Right ventricle myocardium superior (tissue), 1 donor: Measurements from ENCODE around the gene IKBKG. TPM values are rescaled to one million over a fixed set of nuclear protein-coding genes. Genes with fewer than 3 reads are reported as not detected.
"Not testable (repeated sequence)": the region's sequence is repeated elsewhere in the genome, so short reads cannot be mapped to it uniquely, and the experiment has no call there.

Experiments used
- ATAC-seq: fragments of 200-7000 bp; cut with Tn5 transposase; one replicate; pipeline ENCODE4 v1.9.1; 2020; ENCODE audit warnings: mild to moderate bottlenecking; ENCODE audit not compliant: poor library complexity
- DNase-seq: peaks from one replicate; pipeline ENCODE4 v3.0.0-alpha.2; 2020
- intact Hi-C: fragments of 100-400 bp; cut with DNase I; formaldehyde crosslinking; loops from one replicate; pipeline ENCODE4 v1.11.2; 2022
- total RNA-seq: library from RNA; stranded (reverse); fragmentation: NEBNext Ultra II Directional; extraction: Animal tissue kit (Norgen Biotek cat#: 25700); gene quantifications from one replicate; pipeline ENCODE4 v1.2.1, GENCODE V29; 2021
- donor health status: DM: no; HTN: yes; CAD: no; lungs with severe emphysema.

The IKBKG gene
- total RNA-seq, 1 donor from 2014 or later = 15.6 TPM

DNA sequence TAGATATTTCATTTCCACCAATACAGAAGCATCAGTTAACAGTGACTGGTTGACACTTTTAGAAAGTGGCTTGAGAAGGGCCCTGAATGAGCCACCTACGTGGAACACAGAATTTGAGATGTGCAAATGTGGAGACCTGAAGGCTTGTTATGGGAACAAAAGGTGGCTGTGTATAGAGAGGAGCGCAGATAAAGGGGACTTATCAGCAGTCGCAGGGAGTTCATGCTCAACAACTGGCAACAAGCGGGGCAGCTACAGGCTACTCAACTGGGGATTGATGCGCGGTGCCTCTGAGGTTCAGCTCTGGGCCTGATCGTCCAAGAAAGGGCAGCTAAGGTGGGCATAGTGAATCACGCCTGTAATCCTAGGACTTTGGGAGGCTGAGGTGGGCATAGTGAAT is 28.0 kb upstream of the IKBKG start:
- DNase-seq (no peak), ATAC-seq (no peak)
- intact Hi-C loops = no loop called here

- DNase-seq = no peak
- no peak for ATAC-seq
- intact Hi-C loops = no loop called here
Measured at GRCh38 chrX:154525606-154526490, 21.6 kb upstream of the IKBKG start.

- peak; percentile 93 for ATAC-seq
- intact Hi-C loops = no loop called here
- peak; percentile 86 for DNase-seq
Measured at GRCh38 chrX:154526901-154527675, 20.3 kb upstream of the IKBKG start.

GRCh38 chrX:154529206-154529612 is 18.2 kb upstream of the IKBKG start:
- intact Hi-C loops = no loop called here
- ATAC-seq (no peak), DNase-seq (no peak)

- intact Hi-C loops = loop anchor here (5.0 kb wide), 1 partner anchor 213 kb away; no protein-coding TSS in a partner anchor
- no peak for ATAC-seq
- no peak for DNase-seq
Measured at GRCh38 chrX:154530286-154530685, 17.1 kb upstream of the IKBKG start.

- DNase-seq (no peak), ATAC-seq (no peak)
- intact Hi-C loops = loop anchor here (5.0 kb wide), 1 partner anchor 214 kb away; no protein-coding TSS in a partner anchor
Measured at GRCh38 chrX:154531626-154532025, 15.8 kb upstream of the IKBKG start.

DNA sequence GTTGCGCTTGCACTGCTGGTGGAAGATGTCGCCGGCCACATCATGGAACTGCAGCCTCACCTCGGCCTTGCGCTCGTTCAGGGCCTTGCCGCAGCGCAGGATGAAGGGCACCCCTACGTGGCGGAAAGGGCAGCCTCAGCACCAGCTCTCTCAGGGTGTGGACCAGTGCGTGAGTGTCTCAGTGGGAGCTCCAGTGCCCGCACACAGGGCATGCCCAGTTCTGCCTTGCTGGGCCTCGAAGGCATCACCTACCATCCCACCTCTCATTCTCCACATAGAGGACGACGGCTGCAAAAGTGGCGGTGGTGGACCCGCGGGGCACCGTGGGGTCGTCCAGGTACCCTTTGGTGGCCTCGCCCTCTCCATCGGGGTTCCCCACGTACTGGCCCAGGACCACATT is 14.7 kb upstream of the IKBKG start:
- intact Hi-C loops = loop anchor here (5.0 kb wide), 1 partner anchor 215 kb away; no protein-coding TSS in a partner anchor
- ATAC-seq = no peak
- DNase-seq = no peak

GRCh38 chrX:154534526-154535322 is 12.7 kb upstream of the IKBKG start:
- DNase-seq (peak; percentile 91), ATAC-seq (peak; percentile 96)
- intact Hi-C loops = loop anchor here (5.0 kb wide), 1 partner anchor 217 kb away; no protein-coding TSS in a partner anchor

DNA sequence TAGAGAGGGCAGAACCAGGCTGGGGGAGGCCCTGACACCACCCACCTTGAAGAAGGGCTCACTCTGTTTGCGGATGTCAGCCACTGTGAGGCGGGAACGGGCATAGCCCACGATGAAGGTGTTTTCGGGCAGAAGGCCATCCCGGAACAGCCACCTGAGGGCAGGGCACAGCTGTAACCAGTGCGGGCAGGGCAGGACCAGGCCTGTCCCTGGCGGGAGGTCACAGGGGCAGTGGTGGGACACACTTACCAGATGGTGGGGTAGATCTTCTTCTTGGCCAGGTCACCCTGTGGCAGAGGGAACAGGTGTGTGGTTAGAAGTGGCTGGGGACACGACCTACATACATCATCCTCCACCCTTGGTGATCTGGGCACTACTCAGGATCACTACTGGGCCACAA is 11.5 kb upstream of the IKBKG start:
- intact Hi-C loops = no loop called here
- ATAC-seq = no peak
- no peak for DNase-seq

DNA sequence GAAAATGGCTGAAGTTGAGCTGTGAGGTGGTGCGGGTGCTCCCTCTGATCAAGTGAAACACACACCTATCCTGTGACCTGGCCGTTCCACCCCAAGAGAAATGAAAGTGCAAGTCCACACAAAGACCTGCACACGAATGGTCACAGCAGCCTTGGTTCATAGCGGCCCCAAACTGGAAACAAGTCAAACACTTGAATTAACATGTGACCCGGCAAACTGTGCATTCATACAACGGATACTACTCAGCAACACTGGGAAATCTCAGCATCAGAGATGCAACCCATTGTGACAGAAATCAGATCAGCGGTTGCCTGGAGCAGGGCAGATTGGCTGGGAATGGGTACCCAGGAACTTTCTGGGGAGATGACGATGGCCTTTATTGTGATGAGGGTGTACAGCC is 8.3 kb upstream of the IKBKG start:
- ATAC-seq (no peak), DNase-seq (no peak)
- intact Hi-C loops = no loop called here

DNA sequence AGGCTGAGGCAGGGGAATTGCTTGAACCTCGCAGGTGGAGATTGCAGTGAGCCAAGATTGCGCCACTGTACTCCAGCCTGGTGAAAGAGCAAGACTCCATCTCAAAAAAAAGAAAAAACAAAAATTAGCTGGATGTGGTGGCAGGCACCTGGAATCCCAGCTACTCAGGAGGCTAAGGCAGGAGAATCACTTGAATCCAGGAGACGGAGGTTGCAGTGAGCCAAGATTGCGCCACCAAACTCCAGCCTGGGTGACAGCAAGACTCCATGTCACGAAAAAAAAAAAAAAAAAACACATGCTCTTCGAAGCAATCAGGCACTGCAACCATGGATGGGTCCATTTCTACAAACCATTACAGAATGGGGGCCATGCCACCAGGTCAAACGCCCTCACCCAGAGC is 7.1 kb upstream of the IKBKG start:
- ATAC-seq, intact Hi-C loops, DNase-seq: not testable (repeated sequence)

DNA sequence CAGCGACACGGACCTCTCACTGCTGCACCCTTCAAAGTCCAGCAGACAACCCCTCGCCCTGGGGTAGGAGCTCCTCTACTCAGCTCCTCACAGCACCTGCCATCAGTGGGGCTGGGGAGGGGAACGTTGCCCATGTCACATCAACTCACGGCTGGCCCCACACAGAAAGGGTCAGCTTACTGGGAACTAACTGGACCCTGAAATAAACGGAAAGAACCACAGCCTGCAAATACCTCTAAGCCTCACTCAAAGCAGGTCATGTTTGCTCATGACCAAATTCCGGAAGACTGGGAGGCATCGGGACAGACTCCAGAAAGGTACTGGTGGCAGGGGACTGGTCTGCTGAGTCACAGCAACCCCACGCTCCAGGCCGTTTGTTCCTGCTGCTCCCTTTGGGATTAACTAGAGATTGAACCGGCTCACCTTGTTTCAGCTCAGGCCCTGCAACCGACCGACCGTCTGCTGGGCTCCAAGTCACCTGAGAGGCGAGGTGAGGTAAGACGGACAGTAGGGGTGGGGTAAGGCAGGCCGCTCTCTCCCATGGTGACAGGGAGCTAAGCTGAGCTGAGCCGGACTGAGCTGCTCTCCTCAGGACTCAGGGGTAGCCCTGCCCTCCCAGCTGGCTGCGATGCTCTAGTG is 6.4 kb upstream of the IKBKG start:
- DNase-seq = no peak
- intact Hi-C loops = no loop called here

GRCh38 chrX:154541589-154541895 is 5.9 kb upstream of the IKBKG start:
- ATAC-seq = no peak

More for the DNA sequence above, 6.4 kb upstream of the IKBKG start:
- no peak for ATAC-seq

DNA sequence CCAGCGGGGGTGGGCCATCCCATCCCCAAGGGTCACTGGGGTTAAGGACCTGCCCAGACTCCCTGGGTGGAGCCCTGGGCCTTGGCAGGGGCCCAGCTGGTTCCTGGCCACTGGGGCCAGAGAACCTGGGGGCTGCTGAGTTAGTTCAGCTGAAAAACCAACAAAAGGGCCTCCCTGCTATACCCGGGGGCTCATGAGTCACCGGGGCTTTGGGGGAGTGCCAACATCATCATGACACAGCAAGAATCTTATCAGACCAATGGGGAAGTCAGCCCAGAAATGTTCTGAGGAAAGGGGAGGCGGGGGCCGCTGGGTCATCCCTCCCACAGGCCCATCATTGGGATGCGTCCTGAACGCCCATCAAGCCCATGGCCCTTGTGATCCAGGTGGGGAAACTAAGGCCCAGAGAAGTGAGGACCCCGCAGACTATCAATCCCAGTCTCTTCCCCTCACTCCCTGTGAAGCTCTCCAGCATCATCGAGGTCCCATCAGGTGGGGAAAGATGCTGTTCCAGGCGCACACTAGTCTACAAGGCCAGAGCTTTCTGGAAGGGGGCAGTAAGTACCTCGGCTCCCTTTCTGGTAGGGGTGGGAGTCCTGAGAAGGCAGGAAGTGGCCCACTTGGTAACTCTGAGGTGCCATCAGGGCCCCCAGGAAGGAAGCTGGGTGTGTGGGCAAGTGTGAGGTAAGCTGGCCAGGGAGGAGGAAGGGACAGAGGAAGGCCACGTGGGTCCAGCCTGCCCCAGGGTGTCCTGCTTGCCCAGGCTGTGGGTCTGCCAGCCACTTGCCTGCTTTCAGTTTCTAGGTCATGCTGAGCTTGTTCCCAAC is 5.3 kb upstream of the IKBKG start:
- intact Hi-C loops = no loop called here
- peak; percentile 83 for DNase-seq
- peak; percentile 61 for ATAC-seq

More at GRCh38 chrX:154541589-154541895, 5.9 kb upstream of the IKBKG start:
- intact Hi-C loops = no loop called here
- no peak for DNase-seq

DNA sequence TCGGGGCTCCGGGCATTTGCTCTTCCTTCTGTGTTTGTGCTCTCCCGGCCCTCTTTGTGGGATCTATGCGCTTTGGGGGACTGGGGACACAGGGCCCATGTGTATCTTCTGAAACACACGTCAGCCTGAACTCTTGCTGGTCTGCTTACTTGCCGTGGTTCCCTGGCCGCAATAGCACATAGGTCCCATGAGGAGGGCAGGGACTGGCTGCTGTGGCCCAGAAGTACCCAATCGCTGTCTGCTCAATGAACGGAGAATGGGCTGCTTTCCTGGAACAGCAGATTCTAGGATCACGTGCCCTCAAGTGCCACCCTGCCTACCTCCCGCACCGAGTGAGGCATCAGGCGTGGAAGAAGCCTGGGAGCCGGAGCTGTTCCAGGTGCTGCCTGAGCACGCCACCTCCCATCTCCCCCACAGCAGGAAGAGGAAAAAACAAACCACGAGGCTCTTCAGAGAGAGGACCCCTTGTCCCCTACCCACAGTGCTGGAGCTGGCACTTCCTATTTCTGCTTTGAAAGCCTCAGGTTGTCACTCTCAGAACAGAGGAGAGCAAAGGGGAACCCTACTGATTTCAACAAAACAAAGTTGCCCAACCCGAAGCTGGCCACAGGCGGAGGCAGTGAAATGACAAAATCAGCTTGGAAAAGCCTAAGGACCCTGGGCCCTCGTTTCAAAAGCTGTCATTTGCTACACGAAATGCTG is 4.5 kb upstream of the IKBKG start:
- ATAC-seq = no peak
- no peak for DNase-seq
- intact Hi-C loops = no loop called here

- ATAC-seq = no peak
- intact Hi-C loops = no loop called here
- DNase-seq = no peak
Measured at GRCh38 chrX:154545673-154546274, 1.6 kb upstream of the IKBKG start.
